ACC112 (cell line): ENCODE data around the gene PREP.

ENCODE experiments used
- H2AFZ ChIP-seq: fragments of 200-600 bp; sonication (generic); one replicate; pipeline ENCODE4 v1.6.0; 2017; ENCODE audit warnings: antibody characterized with exemption, low read length; ENCODE audit not compliant: unreplicated experiment
- H3K27ac ChIP-seq: fragments of 200-600 bp; sonication (generic); 2 replicates; pipeline ENCODE4 v1.5.1; 2014; ENCODE audit warnings: low read depth, mild to moderate bottlenecking, antibody characterized with exemption, low read length, moderate library complexity
- H3K27me3 ChIP-seq: fragments of 200-600 bp; sonication (generic); 2 replicates; pipeline ENCODE4 v1.6.1; 2014; ENCODE audit warnings: mild to moderate bottlenecking, antibody characterized with exemption, low read length, moderate library complexity, mixed read lengths; ENCODE audit not compliant: insufficient read depth
- H3K36me3 ChIP-seq: fragments of 200-600 bp; sonication (generic); 2 replicates; pipeline ENCODE4 v1.6.1; 2016; ENCODE audit warnings: mild to moderate bottlenecking, antibody characterized with exemption, low read length, moderate library complexity, mixed read lengths; ENCODE audit not compliant: insufficient read depth
- H3K4me1 ChIP-seq: fragments of 200-600 bp; sonication (generic); one replicate; pipeline ENCODE4 v1.6.1; 2016; ENCODE audit warnings: low read length, mixed read lengths; ENCODE audit not compliant: insufficient read depth, unreplicated experiment, control insufficient read depth
- H3K4me3 ChIP-seq: fragments of 200-600 bp; sonication (generic); 2 replicates; pipeline ENCODE4 v1.5.1; 2014; ENCODE audit warnings: mild to moderate bottlenecking, low read depth, low read length
- H3K79me2 ChIP-seq: fragments of 200-600 bp; sonication (generic); one replicate; pipeline ENCODE4 v1.6.0; 2016; ENCODE audit warnings: low read length; ENCODE audit not compliant: control insufficient read depth, unreplicated experiment, insufficient read depth

PREP gene

DNA sequence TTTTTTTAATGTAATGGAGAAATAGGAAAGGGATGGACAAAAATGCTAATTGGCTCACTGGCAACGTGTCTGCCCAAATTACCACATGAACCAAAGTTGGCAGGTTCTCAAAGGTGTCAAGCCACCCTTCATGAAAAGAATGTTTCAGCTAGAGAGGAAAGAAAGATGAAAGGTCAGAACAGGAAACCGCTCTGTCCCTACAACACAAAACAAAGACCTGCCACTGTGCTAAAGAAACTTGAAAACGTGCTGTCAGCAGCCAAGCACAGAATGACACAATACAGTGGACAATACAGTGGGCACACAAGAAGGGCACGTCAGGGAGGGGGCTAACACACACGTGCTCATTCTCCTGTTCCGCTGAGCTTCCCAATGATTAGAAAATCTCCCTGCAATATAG, 4.9 kb downstream of the PREP start:
- no peaks in the 10 kb centered on the region for H3K27me3 ChIP-seq
- peaks cover 14% of the 10 kb centered on the region for H3K36me3 ChIP-seq
- H3K79me2 ChIP-seq: peaks cover 56% of the 10 kb centered on the region
- no peak overlapping the region for H2AFZ ChIP-seq
- H3K4me3 ChIP-seq: no peak overlapping the region
- H3K4me1 ChIP-seq: peaks cover 18% of the 10 kb centered on the region
- H3K27ac ChIP-seq: no peak overlapping the region

DNA sequence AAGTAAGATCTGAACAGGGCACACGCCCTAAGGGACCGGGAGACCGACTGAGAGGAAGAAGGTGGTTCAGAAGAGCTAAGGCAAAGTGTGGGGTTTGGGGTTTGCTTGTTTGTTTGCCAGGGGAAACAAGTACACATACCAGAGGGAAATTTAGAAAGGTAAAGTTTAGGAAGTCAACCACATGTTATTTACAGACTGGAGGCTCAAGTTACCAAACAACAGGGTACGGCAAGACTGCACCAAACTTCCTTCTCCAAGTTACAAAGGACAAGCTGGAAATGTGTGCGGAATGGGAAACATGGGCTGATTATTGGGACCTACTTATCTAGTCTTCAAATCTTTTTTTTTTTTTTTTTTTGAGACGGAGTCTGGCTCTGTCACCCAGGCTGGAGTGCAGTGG, 11.2 kb downstream of the PREP start:
- no peak overlapping the region for H3K4me3 ChIP-seq
- no peak overlapping the region for H2AFZ ChIP-seq
- no peaks in the 10 kb centered on the region for H3K27me3 ChIP-seq
- peaks cover 13% of the 10 kb centered on the region for H3K79me2 ChIP-seq
- H3K27ac ChIP-seq: no peak overlapping the region
- no peaks in the 10 kb centered on the region for H3K4me1 ChIP-seq
- peaks cover 14% of the 10 kb centered on the region for H3K36me3 ChIP-seq

DNA sequence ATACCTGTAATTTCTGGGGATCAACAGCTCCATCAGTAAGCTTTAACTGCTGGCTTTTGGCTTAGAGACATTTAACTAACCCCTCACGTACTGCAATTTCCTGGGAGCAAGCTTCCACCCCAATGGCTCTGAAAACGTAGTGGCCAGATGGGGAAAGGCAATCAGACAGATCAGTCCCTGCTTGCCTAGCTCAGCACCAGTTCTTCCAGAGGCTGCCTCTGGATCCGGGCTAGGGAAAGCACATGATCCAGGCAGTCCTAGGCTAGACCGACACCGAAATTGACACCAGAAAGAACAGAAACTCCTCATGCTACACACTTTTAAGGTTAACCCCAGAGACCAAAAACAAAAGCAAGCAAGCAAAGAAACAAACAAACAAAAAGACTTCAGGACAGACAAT, 13.3 kb downstream of the PREP start:
- Histone ChIP-seq H3K27me3 (no peaks in the 10 kb centered on the region), H3K27ac (no peak overlapping the region), H3K4me3 (no peak overlapping the region), H3K36me3 (no peaks in the 10 kb centered on the region; the same call in 1 of the 2 replicates), H3K79me2 (peaks cover 9% of the 10 kb centered on the region), H3K4me1 (no peaks in the 10 kb centered on the region), H2AFZ (no peak overlapping the region)

DNA sequence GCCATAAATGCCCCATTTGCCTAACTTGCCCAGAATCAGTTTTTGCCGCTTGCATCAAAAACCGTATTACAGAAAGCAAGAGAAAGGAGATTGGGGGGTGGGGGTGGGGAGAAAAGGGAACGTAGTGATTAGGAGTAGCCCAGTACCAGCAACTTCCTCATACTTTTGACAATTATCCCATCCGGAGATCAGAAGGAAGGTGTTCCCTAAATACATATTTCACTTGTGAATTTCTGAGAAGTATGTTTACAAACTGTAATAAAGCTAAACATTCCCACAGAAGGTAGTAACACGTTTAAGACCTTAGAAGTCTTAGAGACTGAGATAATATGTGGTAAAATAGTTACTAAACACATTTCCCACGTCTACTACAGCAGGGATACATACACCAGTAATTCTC, 14.5 kb downstream of the PREP start:
- Histone ChIP-seq H2AFZ (no peak overlapping the region), H3K79me2 (peaks cover 16% of the 10 kb centered on the region), H3K27me3 (no peaks in the 10 kb centered on the region), H3K27ac (no peak overlapping the region), H3K4me3 (no peak overlapping the region), H3K36me3 (no peaks in the 10 kb centered on the region), H3K4me1 (no peaks in the 10 kb centered on the region)

DNA sequence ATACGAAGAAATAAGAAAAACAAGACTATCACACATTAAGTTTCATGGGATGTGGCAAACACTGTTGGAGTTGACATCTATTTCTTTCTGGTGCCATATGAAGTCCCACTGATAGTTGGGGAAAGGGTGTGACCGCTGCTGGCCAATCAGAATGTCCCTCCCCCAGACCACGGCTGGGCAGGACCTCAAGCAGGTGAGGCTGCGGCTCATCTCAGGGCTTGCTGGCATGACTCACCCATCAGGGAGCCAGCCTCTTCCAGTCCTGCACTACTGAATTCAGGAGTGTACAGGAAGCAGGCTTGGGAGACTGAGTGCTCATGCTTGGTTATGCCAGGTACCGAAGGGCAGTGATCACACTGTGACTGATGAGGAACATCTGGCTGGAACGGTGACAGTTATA, 18.9 kb downstream of the PREP start:
- Histone ChIP-seq H3K4me3 (no peak overlapping the region), H3K27me3 (no peaks in the 10 kb centered on the region), H3K36me3 (no peaks in the 10 kb centered on the region), H2AFZ (no peak overlapping the region), H3K79me2 (peaks cover 23% of the 10 kb centered on the region), H3K4me1 (peaks cover 13% of the 10 kb centered on the region), H3K27ac (no peak overlapping the region)

DNA sequence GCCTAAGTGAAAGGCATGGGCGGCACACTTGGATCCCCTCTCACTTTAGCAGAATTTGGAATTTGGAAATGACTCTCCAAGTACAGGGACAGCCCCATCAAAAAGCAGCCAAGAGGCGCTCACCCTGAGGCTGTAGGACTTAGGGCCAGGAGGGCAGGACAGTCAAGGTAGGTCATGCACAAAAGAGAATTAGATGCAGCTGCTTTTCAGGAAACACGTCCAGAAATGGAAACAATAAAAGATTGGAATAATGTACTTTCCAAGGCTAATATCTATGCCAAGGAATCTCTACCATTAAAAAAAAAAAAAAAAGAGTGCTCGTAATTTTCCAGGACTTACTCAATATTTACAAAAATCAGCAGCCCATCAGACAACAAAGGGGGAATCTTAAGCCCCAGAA, 19.9 kb downstream of the PREP start:
- no peak overlapping the region for H3K27ac ChIP-seq
- H3K36me3 ChIP-seq: no peaks in the 10 kb centered on the region
- no peaks in the 10 kb centered on the region for H3K27me3 ChIP-seq
- no peak overlapping the region for H3K4me3 ChIP-seq
- H2AFZ ChIP-seq: no peak overlapping the region
- peaks cover 13% of the 10 kb centered on the region for H3K4me1 ChIP-seq
- H3K79me2 ChIP-seq: peaks cover 20% of the 10 kb centered on the region

DNA sequence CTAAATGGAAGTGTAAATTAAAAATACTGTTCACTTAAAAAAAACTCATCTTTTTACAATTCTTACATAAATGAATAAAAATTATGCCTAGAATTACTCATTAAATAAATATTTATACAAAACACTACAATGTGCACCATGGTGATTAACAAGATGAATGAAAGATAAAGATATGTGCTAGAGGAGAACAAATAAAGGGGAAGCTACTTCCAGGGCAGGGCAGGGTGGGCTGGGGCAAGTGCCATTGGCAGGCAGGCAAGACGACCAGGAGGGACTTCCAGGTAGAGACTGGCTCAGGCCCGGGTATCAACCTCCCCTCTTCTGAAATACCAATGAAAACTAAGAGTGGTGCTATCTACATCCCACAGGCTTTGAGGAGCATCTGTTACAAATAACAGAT, 20.4 kb downstream of the PREP start:
- Histone ChIP-seq H3K36me3 (no peaks in the 10 kb centered on the region), H3K4me3 (no peak overlapping the region), H3K79me2 (peaks cover 20% of the 10 kb centered on the region), H3K27ac (no peak overlapping the region), H3K27me3 (no peaks in the 10 kb centered on the region), H3K4me1 (peaks cover 13% of the 10 kb centered on the region), H2AFZ (no peak overlapping the region)

DNA sequence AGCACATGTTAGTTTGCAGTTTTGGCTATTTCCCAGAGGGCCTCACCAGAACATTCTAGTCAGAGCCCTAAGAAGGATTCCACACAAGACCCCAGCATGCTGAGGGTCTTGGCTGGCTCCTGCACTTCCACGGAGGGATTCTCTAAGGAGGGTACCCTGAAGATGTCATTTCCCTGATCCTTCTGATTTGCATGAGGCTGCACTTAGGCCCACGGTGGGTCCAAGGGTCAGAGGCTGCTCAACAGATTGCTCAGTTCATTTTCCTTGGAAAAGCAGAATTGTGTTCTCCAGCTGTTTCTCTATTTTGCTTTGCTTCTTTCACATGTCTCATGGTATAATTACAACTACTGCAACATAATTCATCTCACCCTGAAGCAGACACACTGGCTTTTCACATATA, 22.2 kb downstream of the PREP start:
- H3K27ac ChIP-seq: no peak overlapping the region
- peaks cover 20% of the 10 kb centered on the region for H3K79me2 ChIP-seq
- no peaks in the 10 kb centered on the region for H3K36me3 ChIP-seq
- H2AFZ ChIP-seq: no peak overlapping the region
- H3K27me3 ChIP-seq: no peaks in the 10 kb centered on the region
- no peak overlapping the region for H3K4me3 ChIP-seq
- peaks cover 13% of the 10 kb centered on the region for H3K4me1 ChIP-seq

DNA sequence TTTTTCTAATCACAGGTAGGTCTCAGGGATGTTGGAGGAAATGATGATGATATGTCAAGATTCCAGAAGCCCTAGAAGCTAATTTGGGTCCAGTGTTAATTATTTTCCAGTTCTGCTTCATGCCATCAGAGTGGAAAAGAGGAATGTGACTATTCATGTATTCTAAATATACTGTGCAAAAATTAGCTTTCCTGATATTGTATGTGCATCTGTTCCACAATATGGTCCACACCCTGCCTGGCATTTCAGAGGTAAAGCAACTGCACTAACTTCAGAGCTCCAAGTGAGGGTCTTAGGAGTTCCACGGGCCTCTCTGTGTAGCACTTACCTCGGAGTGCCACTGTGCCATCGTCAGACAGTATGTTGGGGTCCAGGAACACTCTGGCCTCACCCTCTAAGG, 27.1 kb downstream of the PREP start:
- H3K27ac ChIP-seq: no peak overlapping the region
- peaks cover 10% of the 10 kb centered on the region for H3K79me2 ChIP-seq
- H3K27me3 ChIP-seq: no peaks in the 10 kb centered on the region
- H3K36me3 ChIP-seq: peaks cover 23% of the 10 kb centered on the region
- peaks cover 18% of the 10 kb centered on the region for H3K4me1 ChIP-seq
- no peak overlapping the region for H3K4me3 ChIP-seq
- H2AFZ ChIP-seq: no peak overlapping the region

DNA sequence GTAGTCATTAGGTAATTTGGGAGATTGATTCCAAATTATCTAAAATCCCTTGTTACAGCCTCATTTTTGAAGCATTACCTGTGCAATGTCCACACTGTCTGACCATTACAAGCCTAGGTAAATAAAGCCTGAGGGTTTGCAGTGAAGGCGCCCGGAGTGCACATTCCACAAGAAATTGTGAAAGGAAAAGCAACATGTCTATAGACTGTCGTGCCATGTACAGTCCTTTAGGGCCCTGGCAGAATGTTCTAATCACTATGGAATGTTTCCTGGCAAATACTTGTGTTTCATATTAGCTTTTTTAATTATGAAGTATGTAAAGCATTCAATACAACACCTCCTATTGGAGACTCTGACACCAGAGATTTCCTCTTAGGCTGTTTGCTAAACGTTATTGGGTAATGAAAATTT, 28.9 kb downstream of the PREP start:
- peak overlapping the region; percentile 56 for H3K4me3 ChIP-seq
- H3K27me3 ChIP-seq: no peaks in the 10 kb centered on the region
- peaks cover 18% of the 10 kb centered on the region for H3K4me1 ChIP-seq
- H2AFZ ChIP-seq: no peak overlapping the region
- no peaks in the 10 kb centered on the region for H3K79me2 ChIP-seq
- peak overlapping the region; percentile 78 for H3K27ac ChIP-seq
- peaks cover 27% of the 10 kb centered on the region for H3K36me3 ChIP-seq

DNA sequence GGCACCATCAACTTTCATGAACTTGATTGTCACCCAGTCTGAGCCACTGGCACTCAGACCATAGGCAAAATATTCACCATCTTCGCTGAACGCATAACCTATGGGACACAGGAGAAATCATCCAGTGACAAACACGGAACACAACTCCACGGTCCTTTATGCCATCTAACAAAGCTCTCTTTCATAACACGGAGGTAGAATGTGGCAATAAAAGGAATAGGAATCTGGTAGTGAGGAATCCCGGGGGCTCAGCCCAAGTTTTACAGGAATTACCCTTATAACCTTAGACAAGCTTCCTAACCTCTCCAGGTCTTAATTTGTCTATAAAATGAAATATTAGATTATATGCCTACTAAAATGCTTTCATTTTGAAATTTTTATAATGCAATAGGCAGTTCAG, 29.4 kb downstream of the PREP start:
- H3K27ac ChIP-seq: peak overlapping the region; percentile 78
- no peaks in the 10 kb centered on the region for H3K27me3 ChIP-seq
- H3K79me2 ChIP-seq: no peaks in the 10 kb centered on the region
- no peak overlapping the region for H2AFZ ChIP-seq
- peaks cover 18% of the 10 kb centered on the region for H3K4me1 ChIP-seq
- H3K36me3 ChIP-seq: peaks cover 31% of the 10 kb centered on the region
- no peak overlapping the region for H3K4me3 ChIP-seq

DNA sequence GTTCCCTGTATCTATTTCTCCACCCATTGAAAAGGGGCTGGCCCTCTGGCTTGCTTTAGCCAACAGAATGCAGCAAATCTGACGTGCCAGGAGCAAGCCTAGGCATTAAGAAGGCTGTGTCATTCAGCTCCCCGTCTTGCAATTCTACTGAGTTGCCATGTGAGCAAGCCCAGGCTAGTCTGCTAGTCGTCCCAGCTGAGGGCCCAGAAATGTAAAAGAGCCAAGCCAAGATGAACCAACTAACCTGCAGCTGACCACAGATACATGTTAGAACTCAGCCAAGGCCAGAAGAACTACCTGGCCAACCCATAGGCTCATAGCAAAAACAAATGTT, 30.1 kb downstream of the PREP start:
- Histone ChIP-seq H3K4me3 (no peak overlapping the region), H3K27me3 (no peaks in the 10 kb centered on the region), H3K36me3 (peaks cover 31% of the 10 kb centered on the region), H2AFZ (no peak overlapping the region), H3K4me1 (peaks cover 18% of the 10 kb centered on the region), H3K79me2 (no peaks in the 10 kb centered on the region), H3K27ac (no peak overlapping the region)
